GM21390 (cell line): ENCODE data around the gene OR2H1.

Experiments
- ATAC-seq: cut with Tn5 transposase; IDR thresholded peaks from one replicate; pipeline ENCODE4 v1.9.1; 2021; ENCODE audit not compliant: unreplicated experiment

Gene OR2H1

DNA sequence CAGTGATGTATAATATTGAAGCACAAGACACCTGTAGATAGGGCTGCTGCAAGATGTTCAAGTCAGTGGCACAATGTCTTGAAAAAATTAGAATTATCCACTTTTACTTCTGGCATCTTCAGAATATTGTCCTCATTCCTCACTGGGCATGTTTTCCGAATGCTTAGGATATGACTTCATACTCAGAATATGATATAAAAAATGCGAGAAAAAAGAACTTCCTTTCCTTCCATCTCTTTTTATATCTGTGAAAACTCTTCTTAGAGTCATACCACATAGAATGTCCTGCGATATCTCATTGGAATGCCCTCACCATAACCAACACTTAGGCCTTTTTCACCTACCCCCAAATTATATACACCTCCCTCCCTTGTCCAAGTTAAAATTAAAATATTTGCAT lies 26.2 kb downstream of the OR2H1 start:
- no peak for ATAC-seq

GRCh38 chr6:29483735-29484134 lies 26.8 kb downstream of the OR2H1 start:
- ATAC-seq, result no peak

DNA sequence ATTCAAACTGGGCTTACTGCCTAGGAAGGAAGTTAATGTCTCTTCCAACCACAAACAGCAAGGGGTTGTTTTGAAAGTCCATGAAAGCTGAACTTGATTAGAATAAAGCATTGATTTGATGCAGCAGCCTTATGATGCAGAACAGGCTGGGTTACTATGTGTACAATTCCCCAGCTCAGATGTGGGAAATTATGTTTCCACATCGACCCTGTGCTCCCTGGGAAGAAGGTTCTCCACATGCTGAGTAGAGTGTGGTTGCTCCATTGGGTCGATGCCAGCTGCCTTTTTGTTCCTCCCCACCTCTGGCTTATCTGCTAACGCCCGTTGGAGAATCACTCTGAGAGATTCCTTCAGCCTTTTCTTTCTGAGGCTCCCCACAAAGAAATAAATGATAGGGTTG lies 29.6 kb downstream of the OR2H1 start:
- ATAC-seq, result no peak

- ATAC-seq, result no peak
Observed at GRCh38 chr6:29487131-29487530, 30.2 kb downstream of the OR2H1 start.

DNA sequence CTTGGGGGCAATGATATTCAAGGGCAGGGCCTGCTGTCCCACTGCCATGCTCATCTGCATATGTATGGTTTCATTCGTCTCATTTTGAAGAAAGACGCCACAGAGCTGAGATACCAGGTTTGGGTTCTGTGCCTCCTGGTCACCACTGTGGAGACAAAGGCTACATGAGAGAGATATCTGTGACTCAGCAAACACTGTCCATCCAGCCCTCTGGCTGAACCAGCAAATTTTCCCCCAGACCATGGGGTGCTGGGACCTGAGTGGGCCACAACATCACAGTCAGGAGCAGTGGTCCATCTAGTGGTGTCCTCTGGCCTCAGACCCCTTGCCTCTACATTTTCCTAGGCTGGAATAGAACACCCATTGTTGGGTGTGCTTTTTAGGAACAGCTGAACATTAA lies 30.7 kb downstream of the OR2H1 start, which contains the start of gene MAS1L:
Gene MAS1L (minus strand): TSS at position 297 of the 400 bp plus-strand sequence. CDS start 54 bp downstream, at position 243.
- no peak for ATAC-seq

DNA sequence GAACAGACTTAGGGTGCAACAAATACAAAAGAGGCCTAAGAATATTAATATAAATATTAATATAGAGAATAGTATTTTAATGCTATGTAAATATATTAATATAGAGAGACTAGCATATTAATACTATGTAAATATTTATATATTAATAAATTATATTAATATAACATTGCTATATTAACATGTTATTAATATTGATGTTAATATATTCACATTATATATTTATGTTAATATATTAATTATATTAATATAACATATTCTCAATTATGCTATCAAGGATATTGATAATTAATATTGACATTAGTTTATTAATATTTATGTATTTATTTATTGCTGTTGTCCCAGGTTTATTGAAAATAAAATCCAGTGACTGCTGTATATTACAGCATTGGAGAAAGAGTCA lies 31.9 kb downstream of the OR2H1 start:
- no peak for ATAC-seq

DNA sequence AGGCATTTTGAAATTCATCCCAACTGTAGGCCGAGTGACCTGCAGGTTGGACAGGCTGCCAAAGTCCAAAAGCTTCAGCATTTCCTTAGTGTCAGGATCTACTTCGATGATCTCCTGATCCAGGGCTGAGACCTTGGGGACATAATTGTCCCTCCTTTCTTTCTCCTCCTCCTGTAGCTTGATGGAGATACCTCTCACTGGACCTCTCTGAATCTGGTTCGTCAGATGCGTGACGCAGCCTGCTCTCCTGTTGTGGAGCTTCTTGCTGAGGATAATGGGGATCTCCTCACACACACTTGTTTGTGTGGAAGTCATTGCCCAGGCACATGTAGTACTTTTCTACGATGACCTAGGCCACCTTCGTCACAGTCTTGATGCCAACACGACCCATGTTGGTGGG lies 32.3 kb downstream of the OR2H1 start:
- ATAC-seq, result no peak

GRCh38 chr6:29490055-29490454 lies 33.1 kb downstream of the OR2H1 start:
- no peak for ATAC-seq

GRCh38 chr6:29490552-29490951 lies 33.6 kb downstream of the OR2H1 start:
- no peak for ATAC-seq

GRCh38 chr6:29491574-29491973 lies 34.6 kb downstream of the OR2H1 start:
- ATAC-seq, result no peak

GRCh38 chr6:29493261-29493660 lies 36.3 kb downstream of the OR2H1 start:
- no peak for ATAC-seq

DNA sequence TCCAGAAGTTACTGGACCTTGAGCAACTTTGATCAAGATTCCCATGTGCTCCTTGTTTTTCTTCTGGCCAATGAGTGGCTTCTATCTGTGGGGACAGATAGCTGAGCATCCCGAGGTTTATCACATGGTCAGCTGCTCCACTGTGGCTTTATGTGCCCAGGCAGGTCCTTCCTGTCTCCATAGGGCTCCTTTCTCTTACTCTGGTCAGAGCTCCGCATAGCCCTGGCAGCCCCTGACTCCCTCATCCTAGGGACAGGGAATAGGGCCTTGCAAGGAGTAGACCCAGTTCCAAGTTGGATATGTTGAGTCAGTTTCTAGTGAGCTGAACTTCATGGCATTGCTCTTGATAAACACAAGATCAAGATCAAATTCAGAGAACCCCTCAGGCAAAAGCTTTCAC lies 37.2 kb downstream of the OR2H1 start:
- ATAC-seq, result no peak

DNA sequence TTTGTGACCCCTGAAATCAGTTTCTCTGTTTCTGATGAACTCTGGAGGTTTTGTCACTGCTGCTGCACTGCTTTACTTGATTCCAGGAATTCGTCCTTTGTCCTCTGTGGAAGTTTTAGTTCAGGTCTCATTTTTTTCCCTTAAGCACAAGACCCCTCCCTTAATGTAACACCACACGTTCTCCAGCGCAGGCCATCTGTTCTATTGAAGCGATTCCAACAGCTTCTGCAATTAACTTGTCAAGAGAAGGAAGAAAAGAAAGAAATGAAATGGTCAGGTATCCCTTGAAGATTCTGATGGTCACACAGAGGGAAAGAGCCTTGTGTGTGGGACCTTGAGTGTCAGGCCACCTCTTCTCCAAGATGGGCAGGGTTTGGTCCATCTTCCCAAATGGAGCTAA lies 38.6 kb downstream of the OR2H1 start:
- ATAC-seq, result no peak

DNA sequence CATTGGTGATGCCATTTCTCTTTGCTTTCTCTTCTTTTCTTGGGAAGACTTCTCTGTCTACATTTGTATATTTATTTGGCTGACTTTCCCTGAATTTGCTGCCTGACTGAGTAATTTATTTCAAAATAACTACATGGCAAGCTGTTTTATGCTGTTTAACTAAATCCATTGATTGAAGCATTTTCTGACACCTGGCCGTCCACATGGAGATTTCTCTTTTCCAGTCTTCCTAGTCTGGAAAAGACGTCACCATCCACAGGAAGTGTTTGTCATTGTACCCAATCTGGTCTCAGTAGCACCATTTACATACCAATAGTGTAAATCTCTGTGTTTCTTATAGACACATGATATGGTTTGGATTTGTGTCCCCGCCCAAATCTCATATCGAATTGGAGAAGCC lies 40.0 kb downstream of the OR2H1 start:
- no peak for ATAC-seq

DNA sequence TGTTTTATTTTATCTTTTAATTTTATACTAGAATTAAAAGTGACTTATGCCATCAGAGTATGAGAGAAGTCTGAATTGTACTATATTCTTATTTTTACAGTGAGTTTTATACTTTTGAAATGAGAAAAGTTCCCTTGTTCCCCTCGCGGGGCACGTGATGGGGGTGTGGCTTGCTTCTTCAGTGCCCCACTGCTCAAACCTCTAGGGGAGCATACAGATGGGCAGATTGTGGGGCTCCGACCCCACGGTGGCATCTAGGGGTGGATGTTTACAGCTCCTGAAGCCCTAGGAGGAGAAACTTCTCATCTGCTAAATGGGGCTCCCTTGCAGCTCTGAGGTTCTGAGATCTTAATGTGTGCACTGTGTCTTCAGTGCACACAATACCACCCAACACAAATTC lies 42.7 kb downstream of the OR2H1 start:
- no peak for ATAC-seq

DNA sequence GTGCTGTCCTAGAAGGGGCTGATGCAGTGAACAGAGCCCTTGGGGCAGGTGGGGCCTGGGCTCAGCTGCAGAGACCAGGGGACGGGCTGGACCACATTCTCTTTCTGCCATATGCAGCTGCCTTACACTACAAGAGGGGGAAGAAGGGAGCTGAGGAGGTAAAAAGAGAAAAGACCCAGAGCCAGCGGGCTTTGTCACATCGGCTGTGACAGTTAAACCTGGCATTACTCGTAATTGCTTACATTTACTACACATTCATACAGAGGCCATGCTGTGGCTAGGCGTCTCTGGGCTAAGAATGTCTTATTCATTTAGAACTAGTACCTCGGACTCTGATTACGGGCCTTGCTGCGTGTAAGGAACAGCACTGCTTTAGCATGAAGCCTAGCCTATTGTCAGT lies 43.6 kb downstream of the OR2H1 start:
- no peak for ATAC-seq

GRCh38 chr6:29501106-29501505 lies 44.2 kb downstream of the OR2H1 start:
- no peak for ATAC-seq

DNA sequence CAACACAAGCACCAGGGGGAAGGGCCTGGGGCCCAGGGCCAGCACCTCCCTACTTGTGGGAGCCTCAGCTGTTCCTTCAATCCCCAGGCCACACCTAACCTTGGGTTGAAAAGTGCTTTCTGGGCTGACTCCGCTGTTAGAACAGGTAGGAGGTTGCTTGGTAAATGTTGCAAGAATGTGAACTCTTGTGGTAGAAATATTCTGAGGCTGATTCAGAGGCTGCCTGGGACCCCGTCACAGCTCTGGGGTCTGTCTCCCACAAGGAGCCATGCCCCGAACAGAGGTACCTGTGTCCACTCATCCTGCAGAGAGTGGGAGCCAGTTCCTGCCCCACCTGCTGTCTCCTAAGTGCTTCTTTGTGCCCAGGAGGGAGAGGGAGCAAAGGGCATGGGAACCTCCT lies 45.2 kb downstream of the OR2H1 start:
- no peak for ATAC-seq

GRCh38 chr6:29502597-29502996 lies 45.6 kb downstream of the OR2H1 start:
- no peak for ATAC-seq

DNA sequence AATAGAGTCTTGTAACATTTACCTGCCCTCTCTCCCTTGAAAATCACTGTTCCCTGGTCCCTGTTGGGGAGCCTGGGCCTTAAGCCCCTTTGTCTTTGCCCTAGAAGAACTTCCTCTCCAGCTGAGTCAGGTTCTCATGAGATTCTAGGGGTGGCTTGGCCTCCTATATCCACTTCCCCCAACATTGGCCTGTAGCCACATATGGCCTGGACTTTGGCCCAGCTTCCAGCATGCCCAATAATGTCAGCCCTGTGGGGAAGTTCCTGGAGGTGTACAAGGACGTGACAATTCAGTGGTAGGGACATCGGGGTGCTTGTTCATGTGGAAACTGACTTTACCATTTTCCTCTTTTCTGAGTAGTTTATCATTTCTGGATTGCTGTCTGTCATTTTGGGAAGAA lies 48.0 kb downstream of the OR2H1 start:
- ATAC-seq, result no peak

GRCh38 chr6:29505808-29506207 lies 48.9 kb downstream of the OR2H1 start:
- ATAC-seq, result no peak

DNA sequence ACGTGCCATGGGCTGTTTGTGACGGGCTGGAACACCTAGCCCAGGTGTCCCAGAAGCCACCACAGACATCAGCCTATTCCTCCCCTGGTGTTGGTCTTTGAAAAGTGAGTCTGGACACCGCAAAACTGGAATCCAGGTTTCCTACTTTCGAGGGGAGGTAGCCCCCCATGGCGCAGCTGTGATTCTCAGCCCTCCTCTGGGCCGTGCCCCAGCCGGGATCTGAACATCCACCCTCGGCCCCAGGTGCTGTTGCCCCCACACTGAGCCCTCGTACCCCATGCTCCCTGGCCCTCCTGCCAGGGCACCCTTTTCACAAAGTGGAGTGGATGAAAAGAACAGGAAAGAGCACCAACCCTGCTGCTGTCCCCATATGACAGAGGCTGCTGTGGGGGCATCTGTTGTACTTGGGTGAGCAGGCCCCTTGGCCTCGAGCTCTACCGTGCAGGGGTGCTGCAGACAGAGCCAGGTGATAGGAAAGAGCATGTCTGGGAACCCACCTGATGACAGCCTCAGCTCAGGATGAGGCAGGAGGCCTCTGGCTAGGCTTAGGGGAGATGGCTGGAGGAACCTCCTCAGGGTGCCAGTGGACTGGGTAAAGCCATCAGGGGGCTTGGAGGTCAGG lies 49.6 kb downstream of the OR2H1 start:
- ATAC-seq, result no peak

DNA sequence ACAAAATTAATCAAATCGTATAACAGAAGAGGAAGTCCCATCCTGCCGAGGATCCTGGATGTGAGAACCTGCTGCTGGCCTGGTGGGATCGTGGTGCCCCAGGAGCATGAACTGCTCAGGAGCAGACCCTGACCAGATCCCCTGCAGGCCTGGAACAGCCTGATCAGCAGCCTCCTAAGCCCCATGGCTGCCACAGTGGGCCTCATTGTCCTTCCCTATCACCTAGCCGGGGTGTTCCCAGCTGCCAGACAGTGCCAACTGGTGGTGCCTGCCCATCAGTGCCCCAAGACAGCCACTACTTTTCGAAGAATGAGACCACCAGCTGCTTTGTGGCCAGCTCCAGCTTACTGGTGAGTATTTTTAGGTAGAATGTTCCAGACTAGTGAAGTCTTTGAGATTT lies 50.4 kb downstream of the OR2H1 start:
- ATAC-seq, result no peak

- peak; percentile 77 for ATAC-seq
Observed at GRCh38 chr6:29509239-29509638, 52.3 kb downstream of the OR2H1 start.
